Right renal cortex interstitium (tissue), 3 donors: Measurements from ENCODE around the gene ADGRL2. TPM values are rescaled to one million over a fixed set of nuclear protein-coding genes. Genes with fewer than 3 reads are reported as not detected.
"Not testable (repeated sequence)": the region's sequence is repeated elsewhere in the genome, so short reads cannot be mapped to it uniquely, and the experiment has no call there.

ENCODE experiments used
- DNase-seq, 3 donors: peaks; one replicate each; pipeline ENCODE4 v3.0.0-alpha.2; 2013; ENCODE audit warnings: low read depth in 3 of 3, low spot score in 2 of 3
- polyA plus RNA-seq, 3 donors: library from polyadenylated mRNA; unstranded; fragments of 120-200 nt; gene quantifications; one replicate each; pipeline ENCODE4 v1.2.1, GENCODE V29; 2013; ENCODE audit not compliant: insufficient read length in 3 of 3

The ADGRL2 gene
- polyA plus RNA-seq, 3 donors: 157 to 195 (median 184) TPM

DNA sequence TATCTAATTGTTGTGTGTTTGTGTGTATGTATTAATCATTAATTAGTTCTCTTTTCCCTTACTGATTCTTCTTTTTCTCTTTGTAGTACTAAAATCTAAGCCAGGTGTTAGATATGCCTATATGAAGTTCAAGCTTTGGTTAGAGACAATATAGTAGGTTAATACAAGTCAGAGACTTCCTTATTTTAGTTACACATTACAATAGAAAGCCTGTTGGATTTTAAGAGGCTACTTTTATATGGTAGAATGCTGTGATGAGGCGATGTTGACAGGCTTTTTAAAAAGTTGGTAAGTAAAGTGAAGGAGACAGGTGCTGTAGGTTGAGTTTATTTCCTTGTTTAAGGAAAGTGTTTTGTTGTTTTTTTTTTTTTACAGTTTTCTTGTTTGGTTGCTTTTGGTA is 45.9 kb downstream of the ADGRL2 start:
- DNase-seq: no peak

DNA sequence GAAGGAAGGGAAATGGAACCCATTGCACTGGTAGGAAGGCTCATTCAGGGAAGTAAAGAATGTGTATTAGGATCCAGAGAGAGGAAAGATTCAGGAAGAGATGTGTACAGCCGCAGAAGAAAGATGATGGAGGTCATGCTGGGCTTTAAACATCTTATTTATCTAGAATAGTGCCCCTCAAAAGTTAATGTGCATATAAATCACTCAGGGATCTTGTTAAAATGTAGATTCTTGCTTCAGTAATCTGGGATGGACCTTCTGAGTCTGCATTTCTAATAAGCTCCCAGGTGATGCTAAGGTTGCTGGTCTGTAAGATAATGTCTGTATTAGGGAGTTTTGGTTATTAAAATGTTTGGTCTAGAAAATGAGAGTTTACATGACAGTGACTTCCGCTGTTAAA is 46.3 kb downstream of the ADGRL2 start:
- no peak for DNase-seq

DNA sequence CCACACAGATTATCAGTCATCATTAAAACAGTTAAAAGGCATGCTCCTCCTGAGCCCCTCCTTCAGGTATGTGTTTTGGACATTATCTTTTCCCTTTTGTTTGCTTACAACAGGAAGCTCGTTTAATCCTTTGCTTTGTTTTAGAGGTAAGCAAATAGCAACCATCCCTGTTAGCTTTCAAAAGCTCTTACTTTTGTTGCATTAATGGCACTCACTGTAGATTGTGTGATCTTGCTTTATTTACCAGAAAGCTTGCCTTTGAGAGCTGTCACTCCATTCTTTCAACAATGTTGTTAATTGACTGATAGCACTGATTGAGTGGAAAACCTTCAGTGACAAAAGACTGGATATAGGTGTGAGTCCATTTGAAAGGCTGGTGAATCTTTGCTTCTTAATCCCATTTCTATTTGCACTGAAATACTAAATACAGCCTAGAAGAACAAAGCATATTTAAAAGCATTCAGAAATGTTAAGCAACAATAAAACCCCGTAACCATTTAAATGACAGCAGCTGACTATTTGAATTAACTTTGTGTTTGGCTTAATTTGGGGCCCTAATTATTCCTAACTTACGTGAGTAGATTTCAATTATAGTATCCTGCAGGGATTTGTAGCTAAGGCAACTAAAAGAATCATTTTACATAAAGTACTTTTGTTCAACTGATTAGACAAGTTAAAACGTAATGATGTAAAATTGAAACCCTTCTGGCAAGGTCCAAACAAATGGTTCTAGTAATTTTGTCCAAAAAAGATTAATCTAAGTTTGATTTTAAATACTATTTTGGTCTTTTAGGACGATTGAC is 48.3 kb downstream of the ADGRL2 start:
- DNase-seq: no peak

DNA sequence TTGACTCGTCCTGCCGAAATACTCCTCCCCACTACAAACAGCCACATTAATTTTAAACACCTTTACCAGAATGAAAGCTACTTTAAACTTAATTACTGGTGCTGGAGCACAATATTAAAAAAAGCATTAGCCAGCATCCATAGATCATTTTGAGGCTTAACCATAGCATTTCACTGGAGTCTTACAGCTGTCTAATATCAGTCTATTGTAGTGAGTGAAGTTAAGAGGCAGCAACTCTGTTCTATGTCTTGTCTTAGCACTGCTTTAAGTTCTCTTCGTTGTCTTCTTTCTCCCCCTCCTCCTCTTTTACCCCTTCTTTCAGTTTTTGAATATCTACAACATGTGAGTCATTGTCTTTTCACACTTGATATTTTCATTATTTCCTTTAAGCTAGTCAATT is 49.3 kb downstream of the ADGRL2 start:
- no peak for DNase-seq

DNA sequence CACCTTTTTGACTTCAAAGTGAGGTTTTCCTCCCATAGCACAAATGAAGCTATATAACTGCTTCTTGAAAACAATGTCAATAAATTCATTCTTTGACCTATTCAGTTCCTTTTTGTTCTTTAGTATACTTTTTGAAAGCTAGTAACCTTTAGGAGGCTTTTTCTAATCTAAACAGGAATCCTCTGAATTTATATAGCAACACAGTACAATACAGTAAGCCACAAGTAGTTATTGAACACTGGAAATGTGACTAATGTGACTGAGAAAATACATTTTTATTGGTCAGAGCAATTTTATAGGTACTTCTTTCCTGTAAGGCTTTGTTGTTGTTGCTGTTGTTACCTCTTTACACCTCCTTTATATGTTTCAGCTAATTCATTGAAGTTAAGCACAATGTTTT is 49.8 kb downstream of the ADGRL2 start:
- DNase-seq: no peak

DNA sequence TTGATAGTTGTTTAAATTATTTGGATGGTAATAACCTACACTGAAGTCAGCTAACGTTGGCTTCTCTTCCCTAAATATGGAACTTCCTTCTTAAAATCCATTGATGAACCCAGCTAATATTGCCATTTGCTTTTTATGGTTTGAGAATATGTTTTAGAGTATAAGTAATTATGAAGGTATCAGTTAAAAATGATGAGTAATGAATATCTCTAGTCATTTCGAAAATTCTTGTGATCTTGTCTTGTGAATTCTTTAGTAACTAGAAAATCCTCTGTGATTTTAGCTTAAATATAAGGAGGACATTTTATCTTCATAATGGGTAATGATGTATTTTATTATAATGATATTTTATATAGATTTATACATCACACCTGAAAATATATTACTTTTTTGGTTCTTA is 50.5 kb downstream of the ADGRL2 start:
- DNase-seq: no peak

DNA sequence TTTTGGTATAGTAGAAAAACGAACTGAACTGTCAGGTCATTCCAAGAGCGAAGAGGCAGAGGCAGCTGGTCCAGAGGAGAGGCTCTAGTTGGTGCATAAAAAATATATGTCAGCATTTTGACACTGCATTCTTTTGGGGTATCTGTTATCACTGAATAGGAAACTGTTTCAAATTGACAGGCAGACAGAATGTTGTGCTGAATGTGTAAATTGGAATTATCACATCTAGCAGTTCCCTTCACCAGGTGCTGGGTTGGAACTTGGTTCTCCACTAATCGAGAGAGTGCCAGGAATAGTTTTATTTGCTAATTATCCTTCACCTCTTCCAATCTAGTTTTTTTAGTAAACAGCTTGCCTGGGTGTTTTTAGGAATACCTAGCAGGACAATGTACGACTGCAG is 52.2 kb downstream of the ADGRL2 start:
- no peak for DNase-seq

DNA sequence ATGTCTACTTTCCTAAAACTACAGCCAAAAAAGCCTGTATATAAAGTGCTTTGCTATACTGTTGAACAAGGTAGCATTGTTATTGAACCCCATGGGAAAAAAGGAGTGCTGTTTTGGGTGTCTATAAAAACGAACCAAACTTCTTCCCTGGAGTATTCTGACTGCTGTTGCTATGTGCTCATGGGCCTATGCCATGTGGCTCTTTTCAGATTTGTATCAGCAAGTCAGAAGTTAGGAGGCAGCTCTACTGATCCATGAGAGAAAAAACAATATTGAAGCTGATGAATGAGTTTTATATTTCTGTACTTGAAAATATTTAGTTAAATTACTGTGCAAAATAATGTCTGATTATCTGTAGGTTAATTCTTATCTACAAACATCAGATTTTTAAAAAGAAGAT is 66.5 kb downstream of the ADGRL2 start:
- DNase-seq: no peak

DNA sequence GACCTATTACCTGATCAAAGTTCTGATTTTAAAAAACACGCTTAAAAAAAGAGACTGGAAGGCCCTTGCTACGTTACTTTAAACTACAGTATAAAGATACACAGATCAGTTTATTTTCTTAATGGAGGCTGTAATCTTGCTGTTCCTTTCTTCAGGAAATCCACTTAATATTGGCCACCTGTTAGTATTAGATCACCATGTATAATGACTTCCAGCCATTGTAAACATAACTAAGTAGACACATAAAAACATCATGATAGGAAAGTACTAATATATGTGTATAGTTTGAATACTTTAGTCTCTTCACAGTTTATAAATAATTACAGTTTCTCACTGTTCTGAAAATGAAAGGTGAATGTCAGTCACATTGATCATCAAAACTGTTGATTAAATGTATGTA is 68.6 kb downstream of the ADGRL2 start:
- DNase-seq: no peak

DNA sequence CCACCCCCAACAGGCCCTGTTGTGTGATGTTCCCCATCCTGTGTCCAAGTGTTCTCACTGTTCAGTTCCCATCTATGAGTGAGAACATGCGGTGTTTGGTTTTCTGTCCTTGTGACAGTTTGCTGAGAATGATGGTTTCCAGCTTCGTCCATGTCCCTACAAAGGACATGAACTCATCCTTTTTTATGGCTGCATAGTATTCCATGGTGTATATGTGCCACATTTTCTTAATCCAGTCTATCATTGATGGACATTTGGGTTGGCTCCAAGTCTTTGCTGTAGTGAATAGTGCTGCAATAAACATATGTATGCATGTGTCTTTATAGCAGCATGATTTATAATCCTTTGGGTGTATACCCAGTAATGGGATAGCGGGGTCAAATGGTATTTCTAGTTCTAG is 70.4 kb downstream of the ADGRL2 start:
- not testable (repeated sequence) for DNase-seq

DNA sequence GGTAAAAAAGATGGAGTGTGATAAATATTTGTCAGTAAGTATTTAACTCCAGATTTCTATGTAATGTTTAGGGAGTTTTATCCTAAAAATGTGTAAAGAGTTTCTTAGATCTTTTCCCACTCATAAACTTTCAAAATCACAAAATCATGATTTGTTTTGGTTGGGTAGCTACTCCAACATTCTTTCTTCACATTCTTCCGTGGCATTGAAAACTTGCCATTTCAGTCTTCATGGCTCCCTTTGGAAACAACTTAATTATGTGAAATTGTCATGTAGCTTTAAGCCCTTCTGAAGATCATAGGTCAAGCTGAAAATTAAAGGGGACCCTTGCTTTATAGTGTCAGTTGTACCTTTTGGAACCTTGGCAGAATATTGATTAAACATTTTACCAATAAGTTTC is 73.2 kb downstream of the ADGRL2 start:
- DNase-seq: no peak

DNA sequence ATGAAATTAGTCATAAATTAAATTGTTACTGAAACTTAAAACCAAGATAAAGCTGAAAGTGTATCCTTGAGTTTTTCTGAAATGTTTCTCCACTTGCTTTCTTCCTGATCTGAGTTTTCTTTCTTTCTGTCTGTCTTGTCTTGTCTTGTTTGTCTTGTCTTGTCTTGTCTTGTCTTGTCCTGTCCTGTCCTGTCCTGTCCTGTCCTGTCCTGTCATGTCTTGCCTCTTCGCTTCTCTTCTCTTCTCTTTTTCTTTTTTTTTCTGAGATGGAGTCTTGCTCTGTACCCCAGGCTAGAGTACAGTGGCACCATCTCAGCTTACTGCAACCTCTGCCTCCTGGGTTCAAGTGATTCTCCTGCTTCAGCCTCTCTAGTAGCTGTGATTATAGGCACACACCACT is 73.7 kb downstream of the ADGRL2 start:
- DNase-seq: no peak

DNA sequence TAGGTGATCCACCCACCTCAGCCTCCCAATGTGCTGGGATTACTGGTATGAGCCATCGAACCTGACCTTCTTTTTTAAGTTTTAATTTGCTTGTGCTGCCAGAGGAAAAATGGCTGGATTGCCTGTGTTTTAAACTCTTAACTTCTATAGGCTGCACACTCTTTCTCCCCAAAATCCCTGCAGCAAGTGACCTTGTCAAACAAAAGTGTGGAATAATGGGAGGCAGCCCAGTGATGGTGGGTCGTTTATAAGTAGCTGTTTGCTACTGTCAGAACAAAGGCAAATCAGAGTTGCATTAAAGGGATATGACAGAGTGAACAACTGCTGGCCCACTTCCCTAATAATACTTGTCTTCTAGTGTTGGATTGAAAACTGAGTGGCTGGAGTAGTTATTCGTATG is 74.2 kb downstream of the ADGRL2 start:
- DNase-seq: no peak

DNA sequence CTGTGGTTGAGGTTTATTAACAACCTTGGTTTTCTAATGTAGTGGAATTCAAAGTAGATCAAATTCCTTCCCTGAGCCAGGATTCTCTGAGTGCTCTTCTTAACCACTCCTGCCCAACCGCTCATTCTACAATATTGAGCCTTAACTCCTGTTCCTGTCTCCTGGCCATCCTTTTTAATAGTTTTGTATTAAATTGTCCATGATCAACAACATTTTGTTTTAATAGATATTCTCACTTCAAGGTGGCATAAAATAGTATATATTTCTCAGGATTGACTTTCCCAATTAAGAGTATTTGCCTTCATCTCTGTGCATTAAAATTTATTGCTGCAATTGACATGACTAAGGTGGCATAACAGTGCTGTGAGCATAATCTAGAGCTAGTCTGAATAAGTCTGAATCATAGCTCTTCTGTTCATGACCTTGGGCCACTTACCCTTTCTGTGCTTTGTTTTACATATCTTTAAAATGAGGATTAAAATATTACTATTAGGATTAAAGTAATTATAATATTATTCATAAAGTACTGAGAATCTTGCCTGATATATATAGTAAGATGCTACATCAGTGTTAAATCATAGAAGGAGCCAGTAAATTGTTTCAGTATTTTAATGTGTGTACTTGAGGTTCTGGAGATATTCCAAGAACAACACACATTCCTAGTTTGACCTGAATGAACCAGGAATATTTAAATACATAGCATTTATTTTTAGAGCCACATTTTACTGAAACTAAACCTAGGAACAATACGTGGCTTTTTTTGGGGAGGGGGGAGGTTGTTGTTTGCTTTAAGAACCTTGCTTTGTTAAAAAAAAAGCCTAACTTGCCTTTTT is 76.4 kb downstream of the ADGRL2 start:
- no peak for DNase-seq

DNA sequence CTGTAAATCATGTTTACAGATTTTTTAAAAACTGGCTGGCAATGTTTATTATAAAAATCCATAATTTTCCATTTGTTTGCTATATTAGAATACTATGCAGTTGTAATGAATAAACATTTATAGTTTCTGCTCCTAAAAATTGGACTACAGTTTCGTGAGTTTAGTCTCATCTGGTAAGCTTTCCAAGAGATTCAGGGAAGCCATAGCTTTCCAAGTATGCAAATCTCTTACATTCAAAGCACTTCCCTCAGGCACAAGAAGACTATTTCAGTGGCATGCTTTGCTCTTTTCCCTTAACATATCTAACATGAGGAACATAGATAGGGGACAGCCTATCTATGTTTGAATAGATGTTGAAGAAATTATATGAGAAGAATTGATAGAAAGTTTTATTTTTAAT is 77.2 kb downstream of the ADGRL2 start:
- no peak for DNase-seq

DNA sequence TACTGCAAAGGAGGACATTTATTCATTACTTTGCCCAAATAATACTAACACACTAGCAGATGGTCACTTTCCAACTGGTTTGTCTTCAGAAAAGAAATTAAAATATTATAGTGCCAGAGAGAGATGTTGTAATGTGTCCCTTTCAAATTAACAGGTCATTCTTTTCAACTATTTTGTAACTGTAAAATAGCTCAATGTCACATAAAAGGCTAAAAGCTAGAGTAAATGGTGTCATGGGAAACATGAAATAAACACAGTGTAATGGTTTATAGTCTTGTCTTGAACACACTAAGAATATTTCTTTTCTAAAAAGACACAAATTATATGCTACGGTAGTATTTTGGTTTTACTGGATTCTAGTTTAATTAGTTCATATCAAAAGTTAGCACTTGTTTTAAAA is 77.8 kb downstream of the ADGRL2 start:
- no peak for DNase-seq

DNA sequence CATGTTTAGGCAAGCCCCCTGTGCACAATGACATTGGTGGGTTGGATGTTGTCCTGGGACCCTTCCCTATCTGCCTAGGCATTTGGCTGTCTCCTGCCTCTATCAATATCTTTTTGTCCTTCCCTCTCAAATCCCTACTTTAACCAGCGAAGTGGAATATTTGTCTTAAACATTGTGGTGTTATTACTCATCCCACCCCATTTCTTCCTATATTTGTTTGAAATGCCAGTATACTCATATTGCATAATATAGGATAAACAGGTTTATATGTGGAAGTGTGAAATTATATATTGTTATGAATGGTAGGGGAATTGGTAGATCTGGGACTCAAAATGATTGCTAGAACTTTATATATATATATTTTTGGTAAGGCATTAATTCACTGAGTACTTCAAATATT is 80.0 kb downstream of the ADGRL2 start:
- no peak for DNase-seq

DNA sequence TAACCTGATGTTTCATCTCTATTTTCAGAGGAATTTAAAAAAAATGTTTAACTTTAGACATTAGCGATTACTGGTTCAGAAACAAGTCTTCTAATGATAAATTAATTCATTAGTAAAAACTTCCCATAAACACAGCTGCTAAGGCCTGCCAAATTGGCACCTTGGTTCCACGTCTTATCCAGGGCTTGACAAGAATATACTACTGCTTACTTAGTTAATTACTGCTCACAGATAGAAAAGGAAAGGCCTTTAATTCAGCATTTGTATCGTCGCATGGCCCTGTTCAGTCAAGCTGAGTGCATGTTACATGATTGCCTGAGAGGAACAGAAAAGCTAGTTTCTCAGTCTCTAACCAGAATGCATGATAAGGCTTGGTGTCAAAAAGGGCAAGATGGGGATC is 84.6 kb downstream of the ADGRL2 start:
- no peak for DNase-seq

DNA sequence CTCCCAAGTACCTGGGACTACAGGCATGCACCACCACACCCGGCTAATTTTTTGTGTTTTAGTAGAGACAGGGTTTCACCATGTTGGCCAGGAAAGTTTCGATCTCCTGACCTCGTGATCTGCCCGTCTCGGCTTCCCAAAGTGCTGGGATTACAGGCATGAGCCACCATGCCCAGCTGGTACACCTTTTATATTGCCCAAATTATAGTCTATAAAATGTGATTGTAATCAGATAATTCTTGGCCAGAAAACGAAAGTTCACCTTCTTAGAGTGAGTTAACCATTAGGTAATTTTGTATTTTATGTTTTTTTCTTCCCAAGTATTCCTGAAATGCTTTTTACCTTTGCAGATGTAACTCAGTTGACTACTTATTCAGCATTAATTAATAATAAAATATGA is 85.6 kb downstream of the ADGRL2 start:
- not testable (repeated sequence) for DNase-seq

DNA sequence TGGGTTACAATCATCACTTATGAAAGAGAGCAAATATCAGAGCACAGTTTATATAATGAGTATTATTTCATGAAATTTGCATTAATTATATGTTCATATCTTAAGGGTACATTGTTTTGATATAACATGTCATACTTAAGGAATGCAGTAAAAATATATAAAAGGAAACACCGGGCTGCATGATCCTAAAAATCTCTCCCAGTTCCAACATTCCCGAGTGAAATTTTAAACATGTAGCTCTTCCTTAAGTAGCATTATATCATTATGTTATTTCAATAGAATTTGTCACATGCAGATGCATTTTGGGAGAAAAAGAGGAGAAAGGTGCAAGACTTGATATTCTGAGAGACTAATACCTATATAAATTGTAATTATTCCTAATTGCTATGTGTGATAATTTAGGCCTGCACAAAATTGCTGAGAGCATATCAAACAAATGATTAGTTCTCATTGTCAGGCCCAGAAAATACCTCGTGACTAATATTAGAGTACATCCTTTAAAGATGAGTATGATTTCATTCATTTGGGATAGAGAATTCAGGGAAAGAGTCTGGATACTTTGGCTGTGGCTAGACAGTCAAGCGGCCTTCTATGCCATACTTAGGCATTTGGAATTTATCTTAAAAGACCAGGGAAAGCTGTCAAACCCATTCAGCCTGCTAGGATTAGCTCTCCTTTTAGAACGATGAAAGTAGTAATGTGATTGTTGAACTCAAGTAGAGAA is 86.8 kb downstream of the ADGRL2 start:
- DNase-seq: no peak

DNA sequence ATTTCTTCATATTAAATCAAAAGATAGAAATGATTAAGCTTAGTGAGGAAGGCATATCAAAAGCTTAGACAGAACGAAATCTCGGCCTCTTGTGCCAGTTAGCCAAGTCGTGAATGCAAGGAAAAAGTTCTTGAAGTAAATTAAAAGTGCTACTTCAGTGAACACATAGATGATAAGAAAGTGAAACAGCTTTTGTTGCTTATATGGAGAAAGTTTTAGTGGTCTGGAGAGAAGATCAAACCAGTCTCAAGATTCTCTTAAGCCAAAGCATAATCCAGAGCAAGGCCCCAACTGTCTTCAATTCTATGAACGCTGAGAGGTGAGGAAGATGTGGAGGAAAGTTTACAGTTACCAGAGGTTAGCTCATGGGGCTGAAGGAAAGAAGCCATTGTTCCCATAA is 88.4 kb downstream of the ADGRL2 start:
- DNase-seq: no peak

DNA sequence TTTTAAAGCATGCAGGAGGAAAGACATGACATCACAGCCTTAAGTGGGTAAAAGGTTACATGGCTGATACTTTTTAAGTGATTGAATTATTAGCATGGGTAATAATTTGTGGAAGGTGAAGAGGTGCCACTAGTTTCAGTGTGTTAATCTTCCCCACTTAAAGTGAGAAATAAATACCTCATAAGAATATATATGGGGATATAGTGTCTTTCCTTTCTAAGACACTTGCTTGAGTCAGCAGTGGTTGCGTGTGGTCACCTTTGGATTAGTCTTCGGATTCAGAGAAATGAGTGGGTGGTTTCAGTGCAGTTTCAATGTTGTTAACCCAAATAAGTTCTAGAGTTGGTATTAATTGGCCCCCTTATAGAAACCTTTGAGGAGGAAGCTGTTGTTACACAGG is 94.1 kb downstream of the ADGRL2 start:
- no peak for DNase-seq
